C1 segment of cervical spinal cord (tissue), 14 donors: ENCODE data around the gene RNU5D-1.
"Not testable (repeated sequence)": the region's sequence is repeated elsewhere in the genome, so short reads cannot be mapped to it uniquely, and the experiment has no call there.

Experiments used
- DNase-seq, 14 donors: peaks; one replicate each; lab custom pipeline; 2025; lab: John Stamatoyannopoulos, UW

RNU5D-1 gene

DNA sequence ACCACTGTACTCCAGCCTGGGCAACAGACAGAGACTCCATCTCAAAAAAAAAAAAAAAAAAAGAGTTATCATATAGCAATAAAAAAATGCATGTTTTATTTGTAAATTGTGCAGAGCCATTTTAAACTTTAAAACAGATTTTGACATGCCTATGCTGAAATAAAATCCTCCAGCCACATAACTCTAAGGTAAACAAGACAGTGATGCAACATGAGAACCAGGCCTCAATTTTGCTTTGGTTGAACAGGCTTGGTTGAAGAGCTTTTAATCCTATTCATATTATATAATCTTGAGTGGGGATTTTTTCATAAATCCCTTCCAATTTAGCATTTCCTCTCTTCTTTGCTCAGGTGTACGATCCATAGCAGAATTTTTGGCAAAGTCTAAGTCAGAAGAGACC lies 30.4 kb downstream of the RNU5D-1 start:
- no peak for DNase-seq

GRCh38 chr1:44699375-44699774 lies 31.6 kb downstream of the RNU5D-1 start:
- DNase-seq, result not testable (repeated sequence)

GRCh38 chr1:44698138-44698537 lies 32.8 kb downstream of the RNU5D-1 start:
- no peak for DNase-seq

- DNase-seq, result peak in 3 of 14 donors; percentile 2 to 12 (median 4)
Observed at GRCh38 chr1:44696789-44697345, 34.1 kb downstream of the RNU5D-1 start.

GRCh38 chr1:44696101-44696500 lies 34.9 kb downstream of the RNU5D-1 start:
- no peak for DNase-seq

GRCh38 chr1:44695671-44696070 lies 35.3 kb downstream of the RNU5D-1 start:
- DNase-seq, result no peak

DNA sequence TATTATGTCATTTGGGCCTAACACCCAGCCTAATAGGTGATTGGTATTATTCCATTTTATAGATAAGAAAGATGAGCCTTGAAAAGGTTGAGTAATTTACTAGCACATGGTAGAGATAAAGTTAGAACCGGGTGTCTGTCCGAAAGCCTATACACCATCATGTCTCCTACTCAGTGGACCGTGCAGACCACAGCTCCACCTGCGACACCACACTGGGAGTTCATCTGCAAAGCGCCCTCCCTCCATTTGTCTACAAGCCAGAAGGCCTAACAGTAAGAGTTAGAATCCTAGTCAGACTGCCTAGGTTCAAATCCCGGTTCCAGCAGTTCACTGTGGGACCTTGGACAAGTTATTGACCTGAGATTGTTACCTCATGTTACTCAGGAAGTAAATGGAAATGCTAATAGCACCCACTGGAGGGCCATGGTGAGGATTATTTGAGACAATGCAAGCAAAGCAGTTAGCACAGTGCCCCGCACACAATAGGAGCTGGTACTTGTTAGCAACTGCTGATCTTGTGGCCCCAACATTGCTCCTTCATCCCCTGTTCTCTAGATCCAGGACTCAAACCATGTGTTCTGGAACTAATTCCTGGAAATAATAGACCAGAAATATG lies 36.0 kb downstream of the RNU5D-1 start:
- DNase-seq, result no peak

DNA sequence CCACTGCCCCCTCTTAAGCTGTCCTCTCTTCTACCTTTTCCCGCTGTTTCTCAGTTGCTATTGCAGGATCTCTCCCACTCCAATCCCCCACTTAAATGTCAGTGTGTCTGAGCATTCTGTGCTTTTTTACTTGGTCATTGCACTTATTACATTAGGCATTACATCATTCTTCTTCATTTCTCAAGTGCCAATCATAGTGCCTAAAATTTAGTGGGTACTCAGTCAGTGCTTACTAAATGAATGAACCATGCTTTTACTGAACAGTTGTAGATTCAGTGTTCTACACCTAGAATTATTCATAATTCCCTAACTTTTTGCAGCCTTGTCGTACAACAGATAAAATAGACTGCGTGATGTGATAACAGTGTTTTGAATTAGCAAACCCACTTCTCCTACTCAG lies 37.1 kb downstream of the RNU5D-1 start:
- no peak for DNase-seq

DNA sequence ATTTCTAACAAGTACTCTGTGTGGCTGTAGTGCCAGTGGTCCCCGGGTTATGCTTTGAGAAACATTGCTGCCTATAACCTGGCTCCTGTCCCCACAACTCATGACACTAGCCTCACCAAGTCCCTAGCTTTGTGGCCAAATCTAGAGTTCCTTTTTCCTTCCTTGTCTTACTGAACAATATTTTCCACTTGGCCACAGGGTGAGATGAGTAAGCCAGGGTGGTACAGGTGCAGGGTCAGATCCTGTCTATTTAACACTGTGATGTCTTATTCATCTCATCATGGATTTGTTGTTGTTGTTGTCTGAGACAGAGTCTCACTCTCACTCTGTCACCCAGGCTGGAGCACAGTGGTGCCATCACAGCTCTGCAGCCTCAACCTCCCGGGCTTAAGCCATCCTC lies 37.8 kb downstream of the RNU5D-1 start:
- DNase-seq, result no peak

DNA sequence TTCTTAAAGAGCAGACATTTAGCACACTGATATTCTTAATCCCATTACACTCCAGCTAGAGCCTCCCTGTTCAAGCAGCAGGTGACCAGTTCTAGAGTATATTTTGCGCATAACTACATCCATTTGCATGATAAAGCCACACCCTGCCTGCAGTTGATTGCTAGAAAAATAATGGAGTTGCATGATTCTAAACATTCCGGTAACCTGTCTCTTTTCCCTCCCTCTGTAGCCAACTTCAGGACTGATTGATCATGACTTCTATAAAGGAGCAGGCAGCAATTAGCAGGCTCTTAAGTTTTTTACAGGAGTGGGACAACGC lies 41.6 kb downstream of the RNU5D-1 start:
- no peak for DNase-seq

- DNase-seq, result no peak
Observed at GRCh38 chr1:44688760-44689446, 42.1 kb downstream of the RNU5D-1 start.

DNA sequence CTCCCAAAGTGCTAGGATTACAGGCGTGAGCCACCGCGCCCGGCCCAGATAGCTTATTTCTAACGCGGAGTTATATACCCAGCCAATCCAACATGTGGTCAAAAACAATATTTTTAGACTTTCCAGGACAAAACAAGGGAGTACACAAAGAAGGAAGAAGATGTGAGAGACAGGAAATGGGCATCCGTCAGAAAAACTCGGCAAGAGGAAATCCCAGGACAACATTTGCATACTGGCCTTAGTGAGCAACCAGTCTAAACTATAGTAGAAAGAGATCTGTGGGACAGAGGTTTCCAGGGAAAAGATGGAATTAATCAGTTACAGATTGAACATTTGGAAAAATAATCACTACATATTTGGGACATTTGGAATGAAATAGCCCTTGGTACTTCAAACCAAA lies 45.1 kb downstream of the RNU5D-1 start:
- no peak for DNase-seq

DNA sequence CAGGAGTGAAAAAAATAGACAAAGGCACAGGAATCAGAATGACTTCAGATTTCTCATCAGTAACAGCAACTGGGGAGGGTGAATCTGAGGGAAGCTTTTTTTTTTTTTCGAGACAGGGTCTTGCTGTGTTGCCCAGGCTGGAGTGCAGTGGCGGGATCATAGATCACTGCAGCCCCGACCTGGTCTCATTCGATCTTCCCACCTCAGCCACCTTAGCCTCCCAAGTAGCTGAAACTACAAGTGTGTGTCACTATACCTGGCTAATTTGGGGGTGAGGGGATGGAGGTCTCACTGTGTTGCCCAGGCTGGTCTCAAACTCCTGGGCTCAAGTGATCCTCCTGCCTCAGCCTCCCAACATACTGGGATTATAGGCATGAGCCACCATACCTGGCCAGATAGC lies 45.8 kb downstream of the RNU5D-1 start:
- no peak for DNase-seq

GRCh38 chr1:44684525-44684924 lies 46.4 kb downstream of the RNU5D-1 start:
- DNase-seq, result no peak

GRCh38 chr1:44682883-44683265 lies 48.1 kb downstream of the RNU5D-1 start:
- no peak for DNase-seq

DNA sequence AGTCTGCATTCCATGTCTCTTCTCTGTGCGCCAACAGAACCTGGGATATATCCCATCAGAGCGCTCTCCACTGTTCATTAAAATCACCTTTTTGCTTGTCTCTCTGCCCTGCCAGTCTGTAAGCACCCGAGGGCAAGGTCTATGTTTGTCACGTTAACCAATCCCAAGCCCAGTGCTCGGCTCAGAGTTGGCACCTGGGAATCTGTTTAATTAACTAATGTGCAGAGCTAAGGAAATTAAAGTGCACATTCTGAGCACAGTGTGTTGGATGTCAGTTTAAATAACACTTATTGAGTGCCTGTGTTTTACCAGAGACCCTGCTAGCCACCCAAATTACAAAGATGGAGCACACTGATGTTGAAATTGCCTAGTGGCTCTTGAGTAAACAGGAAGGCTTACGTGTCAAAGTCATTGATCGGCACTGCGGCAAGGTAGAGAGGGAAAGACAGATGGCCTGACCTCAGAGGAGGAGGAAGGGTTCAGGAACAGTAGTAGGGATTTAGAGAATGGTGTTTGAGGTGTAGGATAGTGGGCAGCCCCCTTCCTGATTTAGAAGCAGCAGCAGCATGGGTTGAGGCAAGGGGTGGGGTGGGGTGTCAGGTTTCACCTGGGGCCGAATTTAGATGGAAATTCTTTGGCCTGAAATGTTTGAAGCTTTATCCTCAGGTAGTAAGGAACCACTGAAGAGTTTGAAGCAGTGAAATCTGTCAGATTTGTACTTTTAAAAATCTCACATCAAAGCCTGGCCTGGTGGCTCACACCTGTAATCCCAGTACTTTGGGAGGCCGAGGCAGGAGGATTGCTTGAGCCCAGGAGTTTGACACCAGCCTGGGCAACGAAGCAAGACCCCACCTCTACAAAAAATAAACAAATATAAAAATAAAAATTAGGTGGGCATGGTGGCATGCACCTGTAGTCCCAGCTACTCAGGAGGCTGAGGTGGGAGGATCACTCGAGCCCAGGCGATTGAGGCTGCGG lies 48.8 kb downstream of the RNU5D-1 start:
- no peak for DNase-seq
